ENCODE data around the gene DCC. TPM values are rescaled to one million over a fixed set of nuclear protein-coding genes. Genes with fewer than 3 reads are reported as not detected.

DCC gene
- total RNA-seq, 1 experiment from 2014 or later = not detected

GRCh38 chr18:53234610-53235009 is 894.6 kb downstream of the DCC start:
- ChIA-PET CTCF (no interaction called here), RAD21 (ENCODE audit: low non-redundant PET in 1 of 2, low total read pairs in 2 of 2, uncharacterized antibody in 2 of 2, unreplicated experiment in 2 of 2) (no interaction called here), POLR2A (no interaction called here)
- Histone ChIP-seq H3K27me3 (ENCODE audit: insufficient read depth, low read length) (no peaks in the 10 kb centered on the region), H3K79me2 (ENCODE audit: insufficient read depth, low read length) (no peaks in the 10 kb centered on the region), H3K9me2 (ENCODE audit: insufficient read depth) (no peaks in the 10 kb centered on the region), H4K20me1 (ENCODE audit: insufficient read depth) (no peaks in the 10 kb centered on the region), H3K4me2 (ENCODE audit: low read length) (no peak overlapping the region), H3K9ac (ENCODE audit: low read length) (no peak overlapping the region), H3K9me3 (ENCODE audit: control insufficient read depth in 1 of 2, insufficient read depth in 1 of 2, low read depth in 1 of 2, low read length in 2 of 2) (no peaks in the 10 kb centered on the region; a peak in 3 of 4 replicates), H3K27ac (ENCODE audit: low read depth, low read length) (no peak overlapping the region), H3K4me3 (replicated peaks in 1 of 2; ENCODE audit: low read depth in 1 of 2, low read length in 2 of 2) (no peak overlapping the region), H3K36me3 (ENCODE audit: control insufficient read depth in 1 of 2, insufficient read depth in 2 of 2, low read length in 2 of 2) (no peaks in the 10 kb centered on the region), H2AFZ (ENCODE audit: low read depth, low read length, poor library complexity, severe bottlenecking) (no peak overlapping the region), H3K4me1 (ENCODE audit: control insufficient read depth in 1 of 2, insufficient read depth in 2 of 2, low read length in 2 of 2) (no peaks in the 10 kb centered on the region)
- intact Hi-C loops (cut with micrococcal nuclease) = no loop called here
- no peak for TF ChIP-seq MAX (IDR thresholded peaks at IDR 0.05)
- no peak for TF ChIP-seq TCF7L2 (IDR thresholded peaks at IDR 0.05; ENCODE audit: borderline replicate concordance, extremely low read depth, insufficient read depth, insufficient read length)
- no peak for TF ChIP-seq CEBPB (IDR thresholded peaks at IDR 0.05; ENCODE audit: low read depth)
- TF ChIP-seq ELF1 (IDR thresholded peaks at IDR 0.05; ENCODE audit: borderline replicate concordance, low read depth) = no peak
- TF ChIP-seq SRF (IDR thresholded peaks at IDR 0.05; ENCODE audit: low read depth) = no peak
- no peak for TF ChIP-seq EZH2 (IDR thresholded peaks at IDR 0.05)
- TF ChIP-seq YY1 (IDR thresholded peaks at IDR 0.05; ENCODE audit: extremely low read depth, insufficient replicate concordance, low read depth, low read length) = no peak
- no peak for TF ChIP-seq JUND (IDR thresholded peaks at IDR 0.05)
- no peak for TF ChIP-seq EGR1 (IDR thresholded peaks at IDR 0.05; ENCODE audit: low read depth)
- no peak for TF ChIP-seq POLR2AphosphoS5 (IDR thresholded peaks at IDR 0.05; ENCODE audit: low read depth, low read length)
- TF ChIP-seq SP1 (IDR thresholded peaks at IDR 0.05; ENCODE audit: low read depth) = no peak
- no peak for TF ChIP-seq ZBTB33 (IDR thresholded peaks at IDR 0.05; ENCODE audit: extremely low read depth, insufficient replicate concordance, low read length)
- TF ChIP-seq ZFX (IDR thresholded peaks at IDR 0.05) = no peak
- TF ChIP-seq FOSL1 (IDR thresholded peaks at IDR 0.05; ENCODE audit: low read depth) = no peak
- no peak for TF ChIP-seq POLR2A (IDR thresholded peaks at IDR 0.05; ENCODE audit: borderline replicate concordance, extremely low read depth, insufficient read depth, insufficient read length)
- no peak for TF ChIP-seq RAD21 (IDR thresholded peaks at IDR 0.05; ENCODE audit: low read depth)
- no peak for TF ChIP-seq EZH2phosphoT487 (IDR thresholded peaks at IDR 0.05; ENCODE audit: borderline replicate concordance)
- no peak for TF ChIP-seq CBX3 (IDR thresholded peaks at IDR 0.05; ENCODE audit: low read depth)
- no peak for TF ChIP-seq REST (IDR thresholded peaks at IDR 0.05; ENCODE audit: low read depth)
- no peak for TF ChIP-seq SIN3A (IDR thresholded peaks at IDR 0.05; ENCODE audit: low read depth)
- ATAC-seq (no peak), DNase-seq (ENCODE audit: low read depth, low spot score) (no peak)
- no TSS peak for BruUV-seq (replicated peaks)

Measured in HCT116 (cell line).